ENCODE measurements around the gene DCAF11.

- no peak for TF ChIP-seq ZBTB26 (tag by site-specific recombination; optimal IDR thresholded peaks at IDR 0.05)
- TF ChIP-seq ZNF549 (tag by site-specific recombination; IDR thresholded peaks at IDR 0.05), result no peak
- TF ChIP-seq CTCF (tag by site-specific recombination; IDR thresholded peaks at IDR 0.05), result no peak
- TF ChIP-seq YY1 (tag by site-specific recombination; IDR thresholded peaks at IDR 0.05), result no peak
- no peak for TF ChIP-seq ZNF350 (tag by site-specific recombination; IDR thresholded peaks at IDR 0.05)
- no peak for TF ChIP-seq REPIN1 (tag by site-specific recombination; IDR thresholded peaks at IDR 0.05; ENCODE audit: low read depth)
- TF ChIP-seq ZNF121 (tag by site-specific recombination; IDR thresholded peaks at IDR 0.05), result no peak
- TF ChIP-seq ZNF280D (tag by site-specific recombination; IDR thresholded peaks at IDR 0.05), result no peak
- TF ChIP-seq ZNF664 (tag by site-specific recombination; IDR thresholded peaks at IDR 0.05), result no peak
Measured at GRCh38 chr14:24072436-24072835, 42.1 kb upstream of the DCAF11 start.
